Activated CD4-positive, alpha-beta T cell treated with anti-CD3 and anti-CD28 coated beads for 1 hour (primary cell): ENCODE data around the gene DEGS2.

Experiments
- DNase-seq: peaks from one replicate; pipeline ENCODE4 v3.0.0-alpha.2; 2020

DEGS2 gene

DNA sequence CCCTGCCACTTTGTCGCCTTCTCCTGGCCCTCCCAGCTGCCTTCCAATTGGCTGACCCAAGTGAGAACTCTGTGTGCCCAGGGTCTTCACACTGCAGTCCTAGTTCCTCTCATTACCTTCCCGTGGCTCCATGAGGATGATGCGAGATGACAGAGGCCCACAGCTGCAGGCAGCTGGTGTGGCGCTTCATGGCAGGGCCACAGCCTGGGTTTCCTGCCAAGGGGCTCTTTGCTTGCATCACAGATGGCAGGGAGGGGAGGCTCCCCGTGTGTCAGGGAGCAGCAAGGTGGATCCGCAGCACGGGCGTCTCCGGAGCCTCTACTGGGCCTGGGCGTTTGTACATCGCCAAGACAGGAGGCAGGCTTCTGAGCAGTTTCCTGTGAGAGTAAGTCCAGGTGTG lies 28.9 kb downstream of the DEGS2 start:
- no peak for DNase-seq

DNA sequence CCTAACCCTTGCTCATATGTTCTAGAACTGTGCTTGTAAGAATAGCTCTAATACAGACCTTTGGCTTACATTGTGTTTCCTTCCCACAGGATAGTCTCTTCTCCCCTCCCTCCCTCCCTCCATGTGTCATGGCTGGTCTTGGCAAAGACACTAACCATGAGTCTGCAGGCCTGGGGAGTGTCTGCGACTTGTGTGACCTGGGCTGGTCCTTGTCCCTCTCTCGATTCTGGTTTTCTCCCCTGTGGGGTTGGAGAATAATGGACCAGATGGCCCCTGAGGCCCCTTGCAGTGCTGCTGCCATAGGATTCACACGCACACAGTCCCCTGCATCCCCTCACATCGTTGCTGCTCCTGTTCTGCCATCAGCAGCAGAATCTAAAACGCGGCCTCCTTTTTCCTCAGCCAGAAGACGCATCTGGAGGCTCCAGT lies 30.3 kb downstream of the DEGS2 start:
- DNase-seq: no peak

DNA sequence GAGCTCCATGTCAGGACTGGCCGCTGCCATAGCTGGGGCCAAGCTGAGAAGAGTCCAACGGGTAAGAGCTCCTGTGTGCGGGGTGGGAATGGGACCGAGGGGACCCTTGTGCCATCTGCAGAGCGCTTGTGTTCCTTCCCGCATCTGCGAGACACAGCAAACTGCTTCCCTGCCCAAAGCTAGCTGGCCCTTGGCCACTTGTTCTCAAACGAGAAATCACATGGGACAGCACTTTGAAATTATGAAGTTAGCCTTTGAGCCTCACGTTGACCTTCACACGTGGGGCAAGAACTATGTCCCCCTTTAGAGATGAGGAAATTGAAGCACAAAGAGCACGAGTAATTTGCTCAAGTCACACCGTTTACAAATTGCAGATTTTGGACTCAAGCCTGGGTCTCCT lies 30.8 kb downstream of the DEGS2 start:
- DNase-seq: no peak

DNA sequence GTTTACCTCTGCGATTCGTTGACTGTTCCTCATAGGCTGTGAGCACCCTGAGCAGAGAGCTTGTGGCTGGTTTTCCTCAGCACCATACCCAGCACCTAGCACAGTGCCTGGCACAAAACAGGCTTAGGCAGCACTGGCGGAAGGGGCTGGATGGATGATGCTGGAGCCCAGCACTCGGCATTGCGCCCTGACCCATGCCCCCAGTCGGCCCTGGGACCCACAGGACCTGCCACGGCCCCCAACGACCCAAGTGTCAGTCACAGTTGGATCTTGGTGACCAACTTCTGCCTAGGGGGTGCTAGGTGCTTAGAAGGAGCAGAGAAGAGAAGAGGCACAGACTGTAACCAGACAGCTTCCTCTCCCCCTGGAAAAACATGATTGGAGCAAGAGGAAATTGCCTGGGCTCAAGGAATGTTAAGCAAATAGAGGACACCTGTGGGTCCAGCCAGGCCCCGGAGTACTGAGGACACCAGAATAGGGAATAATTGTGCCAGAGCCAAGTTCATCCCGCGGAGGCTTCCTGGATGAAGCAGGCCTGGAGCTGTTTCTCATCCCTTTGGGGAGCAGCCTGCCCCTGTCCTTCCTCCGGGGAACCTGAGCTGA lies 31.5 kb downstream of the DEGS2 start:
- DNase-seq: no peak

DNA sequence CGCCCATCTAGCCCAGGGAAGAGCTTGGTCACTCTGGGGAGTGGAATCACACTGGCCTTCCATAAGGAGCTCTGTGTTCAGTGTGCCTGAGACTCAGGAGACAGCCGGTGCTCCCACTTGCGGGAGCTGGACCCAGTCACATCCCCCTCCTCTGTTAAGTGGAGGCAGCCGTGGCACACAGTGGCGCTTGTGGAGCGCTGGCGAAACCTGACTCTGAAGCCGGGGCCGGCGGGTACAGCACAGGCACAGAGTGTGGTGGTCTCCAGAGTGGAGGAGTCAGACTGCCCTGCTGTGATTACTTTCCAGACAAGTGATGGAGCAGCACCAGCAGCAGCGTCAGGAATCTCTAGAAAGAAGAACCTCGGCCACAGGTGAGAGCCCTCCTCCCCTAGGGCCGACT lies 33.0 kb downstream of the DEGS2 start:
- DNase-seq: no peak

DNA sequence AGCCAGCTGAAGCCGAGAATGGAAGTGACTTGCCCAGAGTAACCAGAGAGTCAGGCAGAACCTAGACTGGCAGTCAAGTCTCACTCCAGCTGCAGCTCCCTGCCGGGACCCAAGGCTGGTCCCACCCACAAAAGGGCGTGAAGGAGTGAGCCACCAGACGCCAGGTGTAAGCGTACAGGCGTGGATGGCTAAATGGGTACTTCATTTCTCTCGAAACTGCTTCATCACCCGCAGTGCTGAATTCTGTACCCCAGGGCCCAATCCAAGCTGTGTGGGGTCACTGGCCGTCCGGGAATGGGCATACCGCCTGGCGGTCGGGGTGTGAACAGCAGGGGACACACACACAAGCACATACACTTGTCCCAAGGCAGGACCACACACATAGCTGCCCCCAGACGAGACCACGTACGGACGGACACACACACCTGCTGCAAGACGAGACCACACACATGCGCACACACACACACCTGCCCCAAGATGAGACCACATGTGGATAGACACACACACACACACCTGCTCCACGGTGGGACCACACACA lies 34.8 kb downstream of the DEGS2 start:
- no peak for DNase-seq

DNA sequence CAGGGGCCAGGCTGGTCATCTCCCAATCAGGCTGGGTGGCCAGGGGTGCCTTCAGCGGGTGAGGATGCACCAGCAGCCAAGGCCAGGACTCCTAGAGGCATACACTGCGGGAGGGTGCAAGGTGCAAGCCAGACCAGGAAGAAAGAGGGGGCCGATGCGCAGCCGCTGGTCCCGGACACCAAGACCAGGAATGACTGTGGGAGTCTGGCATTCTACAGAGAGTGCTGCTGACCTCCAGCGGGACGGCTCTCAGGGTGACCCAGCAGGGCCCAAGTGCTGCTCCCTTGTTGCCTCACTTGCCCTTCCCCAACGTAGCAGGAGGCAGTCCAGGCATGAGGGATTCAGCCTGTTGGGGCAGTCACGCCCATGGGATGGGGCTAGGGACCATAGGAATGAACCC lies 35.8 kb downstream of the DEGS2 start:
- no peak for DNase-seq

DNA sequence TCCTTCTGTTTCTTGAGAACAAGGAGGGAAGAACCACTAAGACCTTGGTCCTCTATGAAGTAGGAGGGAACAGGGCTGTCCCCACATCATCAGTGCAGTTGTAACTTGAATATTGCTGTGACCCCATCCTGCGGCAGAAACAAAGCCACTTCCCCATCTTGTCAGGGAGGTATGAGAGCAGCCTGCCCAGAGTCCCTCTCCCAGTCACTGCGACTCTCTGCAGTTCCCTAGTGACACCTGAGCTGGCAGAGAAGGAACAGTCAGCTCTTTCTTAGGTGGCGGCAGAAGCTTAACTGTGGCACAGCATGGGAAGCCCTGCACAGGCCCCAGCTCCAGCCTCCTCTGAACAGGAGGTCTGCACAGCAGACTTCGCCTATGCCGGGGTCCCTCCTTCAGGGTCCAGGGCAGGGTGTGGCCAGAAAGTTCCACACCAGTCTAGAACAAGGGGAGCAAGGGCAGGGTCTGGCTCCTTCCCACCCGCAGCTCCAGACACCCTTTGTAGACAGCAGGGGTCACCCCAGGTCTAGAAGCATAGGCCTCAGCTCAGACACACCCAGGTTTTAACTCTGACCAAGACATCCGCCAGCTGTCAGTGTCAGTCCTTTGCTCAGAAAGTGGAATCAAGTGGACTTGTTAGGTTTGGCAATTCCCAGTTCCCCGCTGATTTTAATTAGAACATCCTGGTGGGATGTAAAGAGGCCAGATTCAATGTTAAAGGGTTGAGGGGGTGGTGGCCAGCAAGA lies 36.8 kb downstream of the DEGS2 start:
- DNase-seq: no peak

DNA sequence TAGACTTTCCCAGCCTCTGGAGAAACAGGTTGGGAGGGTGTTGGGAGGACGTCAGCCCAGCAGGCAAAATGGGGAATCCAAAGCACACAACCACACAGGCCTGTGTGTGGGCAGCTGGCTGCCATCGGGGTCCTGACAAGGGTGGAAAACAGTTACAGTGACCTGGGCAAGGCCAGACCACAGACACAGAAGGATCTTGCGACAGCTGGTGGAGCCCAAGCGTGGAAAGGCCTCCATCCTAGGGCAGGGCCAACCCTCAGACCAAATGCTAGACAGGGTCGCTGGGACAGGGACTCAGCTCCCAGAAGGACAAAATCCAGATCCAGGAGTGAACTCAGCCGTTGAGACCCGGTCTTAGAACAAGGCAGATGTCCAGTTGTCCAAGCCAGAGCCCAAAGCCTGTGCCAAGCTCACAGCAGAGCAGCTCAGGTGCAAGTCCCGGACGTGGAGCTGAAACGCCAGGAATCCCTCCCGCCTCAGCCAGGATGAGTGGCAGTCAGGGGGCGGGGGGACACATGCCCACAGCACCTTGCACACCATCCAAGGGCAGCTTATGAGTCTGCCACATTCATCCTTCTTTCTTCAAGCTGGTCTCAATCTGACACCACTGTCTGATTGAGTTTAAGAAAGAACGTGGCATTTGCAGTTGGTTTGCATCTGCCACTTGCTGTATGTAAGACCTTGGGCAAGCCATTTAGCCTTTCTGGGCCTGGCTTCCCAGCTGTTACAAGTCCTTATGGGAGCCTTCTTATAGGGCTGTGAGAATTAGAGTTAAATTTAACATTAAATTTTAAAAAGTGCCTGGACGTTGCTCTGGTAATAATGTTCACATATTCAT lies 37.6 kb downstream of the DEGS2 start:
- DNase-seq: no peak

DNA sequence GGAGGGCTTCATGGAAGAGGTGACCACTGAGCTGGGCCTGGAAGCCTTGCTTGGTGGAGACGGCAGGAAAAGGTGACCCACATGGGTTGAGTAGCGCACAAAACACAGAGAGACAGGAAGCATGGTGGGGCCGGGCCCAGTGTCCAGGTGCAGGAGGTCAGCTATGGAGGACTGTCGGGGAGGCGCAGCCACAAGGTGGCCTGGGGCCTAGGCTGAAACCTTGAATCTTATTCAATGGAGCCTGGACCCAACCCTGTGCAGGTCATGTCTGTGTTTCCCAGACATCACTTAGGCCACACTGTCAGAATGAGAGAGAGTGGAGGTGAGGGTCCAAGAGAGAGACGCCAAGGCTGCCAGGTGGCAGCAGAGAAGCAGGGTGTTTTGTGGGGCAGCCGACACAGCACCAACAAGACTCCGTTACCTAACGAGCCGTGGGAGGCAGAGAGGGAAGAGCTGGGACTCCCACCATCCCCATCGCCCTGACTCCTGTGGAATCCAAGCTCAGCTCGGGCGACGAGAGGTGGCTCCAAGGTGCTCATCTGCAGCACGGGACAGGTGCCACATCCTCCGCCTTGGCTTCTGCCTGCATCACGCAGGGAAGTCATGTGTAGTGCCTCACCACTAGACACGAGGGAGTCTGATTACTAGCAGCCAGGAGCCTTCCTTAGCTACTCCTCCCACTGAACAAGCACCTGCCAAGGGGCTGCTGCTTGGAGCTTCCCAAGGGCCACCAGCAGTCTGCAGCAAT lies 38.7 kb downstream of the DEGS2 start:
- DNase-seq: no peak

DNA sequence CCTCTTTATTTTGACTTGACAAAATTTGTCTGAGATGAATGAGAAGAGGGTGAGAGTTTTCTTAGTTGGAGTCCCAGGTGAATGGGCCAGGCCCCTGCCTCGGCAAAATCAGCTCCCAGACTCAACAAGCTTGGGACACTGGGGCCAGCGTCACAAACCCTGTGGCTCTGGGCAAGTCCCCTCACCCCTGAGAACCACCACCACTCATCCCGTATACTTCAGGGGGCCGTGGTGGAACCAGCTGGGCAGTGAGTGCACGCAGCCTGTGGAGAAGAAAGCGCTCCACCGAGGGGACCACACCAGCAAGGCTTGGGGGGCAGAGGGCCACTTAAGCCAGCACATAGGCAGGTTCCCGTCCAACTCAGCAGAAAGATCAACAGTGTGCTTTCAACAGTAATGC lies 40.2 kb downstream of the DEGS2 start:
- no peak for DNase-seq

DNA sequence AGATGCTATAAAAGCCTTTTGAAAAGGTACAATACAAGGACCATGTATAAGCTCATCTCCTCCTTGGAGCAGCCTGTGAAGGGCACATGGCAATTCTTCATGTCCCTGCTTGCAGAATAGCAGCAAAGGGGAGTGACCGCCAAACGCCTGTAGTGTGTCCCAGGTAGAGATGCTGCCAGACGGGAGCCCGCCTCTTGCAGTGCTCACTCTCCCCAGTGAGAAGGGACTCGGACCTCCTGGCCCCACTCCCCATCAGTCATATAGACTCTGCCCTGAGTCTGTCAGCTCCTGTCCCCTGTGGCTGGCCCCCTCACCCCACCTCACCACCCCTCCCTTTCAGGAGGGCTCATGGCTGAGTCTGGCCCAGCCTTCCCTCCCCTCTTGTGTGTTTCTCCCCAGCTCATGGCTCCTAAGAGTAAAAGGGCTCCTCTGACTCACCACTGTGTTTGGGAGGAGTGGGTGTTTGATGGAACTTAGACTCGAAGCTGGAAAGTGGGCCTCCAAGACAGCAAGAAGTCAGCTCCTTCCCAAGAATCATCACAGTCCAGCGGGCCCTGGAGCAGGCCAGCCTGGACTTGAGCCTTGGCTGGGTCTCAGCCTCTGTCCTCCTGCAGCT lies 40.9 kb downstream of the DEGS2 start:
- DNase-seq: no peak

DNA sequence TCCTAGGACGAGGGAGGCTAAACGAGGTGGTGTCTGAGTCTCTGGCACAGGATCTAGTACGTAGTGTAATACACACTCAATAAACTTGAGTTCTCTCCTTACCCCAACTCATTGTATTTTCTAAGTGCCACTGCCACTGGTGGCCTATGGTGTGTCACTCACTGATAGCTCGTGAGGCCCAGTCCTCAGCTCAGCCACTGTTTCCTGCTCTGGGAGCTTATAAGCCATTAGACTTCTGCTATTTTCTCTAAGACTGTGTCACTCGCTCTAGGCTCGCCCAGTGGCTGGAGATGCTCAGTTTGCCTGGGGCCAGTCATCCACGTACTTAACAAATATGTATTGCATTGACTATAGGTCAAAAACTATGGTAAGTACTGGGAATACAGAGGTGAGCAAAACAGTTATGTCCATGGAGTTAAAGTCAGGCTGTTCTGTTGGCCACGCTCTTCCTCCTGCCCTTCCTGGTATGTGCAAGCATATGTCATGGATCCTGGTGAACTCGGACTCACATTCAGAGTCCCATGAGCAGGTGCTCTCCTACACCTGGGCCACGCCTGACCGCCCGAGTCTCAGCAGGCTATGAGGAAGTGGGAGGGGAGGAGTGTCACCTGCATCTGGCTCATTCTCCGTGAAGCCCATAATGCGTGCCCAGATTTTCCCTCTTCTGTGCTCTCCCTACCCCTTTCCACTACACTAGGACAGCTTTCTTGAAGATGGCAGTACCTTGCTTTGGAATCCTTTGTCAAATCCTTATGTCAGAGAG lies 41.6 kb downstream of the DEGS2 start:
- DNase-seq: no peak

DNA sequence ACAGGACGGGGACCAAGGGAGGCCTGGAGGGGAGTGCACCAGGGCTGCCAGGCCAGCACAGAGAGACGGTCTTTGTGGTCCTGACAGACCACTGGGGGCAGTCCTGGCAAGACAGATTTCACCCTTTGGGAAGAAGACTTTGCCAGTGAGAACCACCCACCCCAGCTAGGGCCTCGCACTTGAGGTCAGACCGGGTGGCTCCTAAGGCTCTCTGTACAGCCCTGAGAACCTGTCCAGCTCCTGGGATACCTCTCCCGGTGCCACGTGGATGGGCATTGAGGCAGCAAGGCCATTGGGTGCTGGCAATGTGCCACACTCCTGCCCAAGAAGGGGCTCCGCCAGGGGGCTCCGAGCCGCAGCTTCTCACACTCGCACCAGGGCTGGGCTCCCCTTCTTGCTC lies 42.4 kb downstream of the DEGS2 start:
- no peak for DNase-seq

DNA sequence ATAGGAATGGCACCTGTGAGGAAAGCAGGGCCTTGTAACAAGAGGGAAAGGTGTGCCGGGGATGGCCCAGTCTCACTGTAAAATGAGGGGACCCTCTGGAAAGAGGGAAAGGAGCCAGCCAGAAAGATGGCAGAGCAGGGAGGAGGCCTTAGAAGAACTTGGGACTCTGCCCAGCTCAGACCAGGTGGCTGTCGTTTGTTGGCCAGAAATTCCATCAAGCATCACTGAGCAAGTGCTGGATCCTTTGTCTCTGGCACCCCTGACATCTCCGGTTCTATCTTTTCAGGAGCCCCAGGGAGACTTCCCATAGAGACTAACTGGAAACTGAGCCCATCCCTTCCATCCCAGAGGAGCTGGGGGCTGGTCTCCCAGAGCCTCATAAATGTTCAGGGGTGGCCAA lies 43.3 kb downstream of the DEGS2 start:
- no peak for DNase-seq

DNA sequence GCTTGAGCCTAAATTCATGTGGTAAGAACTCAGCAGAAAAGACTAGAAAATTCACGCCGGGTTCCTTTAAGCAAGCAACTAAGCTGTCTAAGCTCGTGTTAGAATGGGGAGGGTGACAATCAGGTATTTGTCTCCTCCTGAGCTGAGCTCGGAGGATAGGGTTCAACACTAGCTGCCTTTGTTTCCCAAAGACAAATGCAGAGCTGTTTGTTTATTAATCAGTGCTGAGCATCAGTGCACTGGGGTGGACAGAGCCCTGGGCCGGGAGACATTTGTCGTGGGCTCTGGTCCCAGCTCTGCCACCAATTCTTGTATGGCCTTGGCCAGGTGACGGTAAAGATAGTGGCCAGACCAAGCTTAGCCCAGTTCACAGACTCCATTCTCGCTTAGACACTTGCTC lies 43.7 kb downstream of the DEGS2 start:
- DNase-seq: no peak

DNA sequence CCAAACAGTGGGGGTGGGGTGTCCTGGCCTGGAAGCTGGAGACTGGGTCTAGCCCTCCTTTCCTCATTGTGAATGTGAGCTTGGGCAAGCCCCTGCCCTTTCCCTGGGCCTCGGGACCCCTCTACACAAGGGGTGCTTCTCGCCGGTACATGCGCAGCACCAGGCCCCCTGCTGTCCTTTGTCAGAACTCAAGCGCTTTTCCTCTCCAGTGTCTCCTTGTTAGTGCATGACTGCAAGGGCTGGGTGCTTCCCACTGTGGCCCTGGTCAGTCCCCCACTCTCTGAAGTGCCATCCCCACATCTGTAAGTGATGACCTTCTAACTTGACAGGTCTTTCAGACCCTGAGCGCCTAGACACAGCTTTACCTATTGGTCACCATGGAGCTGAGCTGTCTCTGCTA lies 44.2 kb downstream of the DEGS2 start:
- no peak for DNase-seq

DNA sequence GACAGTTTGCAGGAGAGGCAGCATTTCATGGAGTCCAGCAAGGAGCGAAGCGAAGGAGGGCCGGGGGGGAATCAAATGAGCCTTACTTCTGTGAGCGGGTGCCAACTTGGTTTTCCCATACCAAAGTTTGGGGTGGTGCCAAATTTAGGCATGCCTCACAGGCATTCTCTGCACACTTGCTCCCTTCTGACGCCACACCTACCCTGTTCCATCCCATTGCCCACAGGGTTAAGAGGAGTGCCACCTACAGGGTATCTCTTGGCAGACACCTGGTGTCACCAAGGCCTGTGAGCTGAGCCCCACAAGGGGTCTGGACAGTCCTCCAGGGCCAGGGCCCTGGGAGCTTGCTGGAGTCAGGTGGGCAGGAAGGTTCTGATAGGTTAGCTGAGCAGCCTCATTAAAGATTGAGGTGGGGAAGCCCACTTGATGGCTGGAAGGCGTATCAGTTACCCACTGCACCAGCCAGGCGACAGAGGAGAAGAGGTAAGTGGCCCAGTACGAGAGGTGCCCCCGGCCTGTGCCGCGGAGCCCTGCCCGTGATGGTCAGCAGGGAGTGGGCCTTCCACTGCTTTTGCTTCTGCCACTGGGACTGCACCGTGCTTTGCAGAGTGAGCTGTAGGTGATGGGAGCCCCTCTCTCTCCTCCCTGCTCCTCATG lies 45.2 kb downstream of the DEGS2 start:
- no peak for DNase-seq

DNA sequence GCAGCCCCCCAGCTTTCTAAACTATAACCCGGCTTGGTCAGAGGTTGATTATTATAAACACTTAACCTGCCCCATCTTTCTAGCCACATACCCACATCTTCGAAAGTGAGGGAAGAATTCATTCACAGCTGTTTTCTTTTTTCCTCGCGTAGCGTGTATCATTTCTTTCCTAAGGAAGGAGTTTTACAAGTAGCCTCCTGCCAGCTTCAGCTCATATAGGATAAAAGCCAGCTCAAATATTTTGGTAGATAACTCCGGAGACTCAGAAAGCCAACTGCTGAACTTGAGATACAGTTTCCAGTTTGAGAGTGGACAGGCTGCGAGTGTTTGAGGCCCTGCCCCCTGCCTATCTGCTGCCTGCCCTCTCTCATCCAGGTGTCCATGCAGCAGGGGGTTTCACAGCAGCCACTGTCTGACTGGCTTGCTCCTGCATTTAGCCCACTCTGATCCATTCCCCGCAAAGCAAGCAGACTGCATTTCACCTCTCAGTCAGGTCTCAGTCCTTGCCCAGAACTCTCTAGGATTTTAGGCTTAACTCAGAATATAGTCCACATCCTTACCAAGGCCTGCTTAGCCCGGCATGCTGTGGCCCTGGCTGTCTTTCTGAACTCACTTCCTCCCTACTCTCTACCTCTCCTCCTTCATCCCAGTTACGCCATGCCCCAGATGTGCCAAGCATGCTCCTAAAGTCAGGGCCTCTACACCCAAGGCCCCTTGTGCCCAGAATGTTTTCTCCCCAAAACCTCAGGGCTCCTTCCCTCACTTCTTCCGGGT lies 47.3 kb downstream of the DEGS2 start:
- no peak for DNase-seq

DNA sequence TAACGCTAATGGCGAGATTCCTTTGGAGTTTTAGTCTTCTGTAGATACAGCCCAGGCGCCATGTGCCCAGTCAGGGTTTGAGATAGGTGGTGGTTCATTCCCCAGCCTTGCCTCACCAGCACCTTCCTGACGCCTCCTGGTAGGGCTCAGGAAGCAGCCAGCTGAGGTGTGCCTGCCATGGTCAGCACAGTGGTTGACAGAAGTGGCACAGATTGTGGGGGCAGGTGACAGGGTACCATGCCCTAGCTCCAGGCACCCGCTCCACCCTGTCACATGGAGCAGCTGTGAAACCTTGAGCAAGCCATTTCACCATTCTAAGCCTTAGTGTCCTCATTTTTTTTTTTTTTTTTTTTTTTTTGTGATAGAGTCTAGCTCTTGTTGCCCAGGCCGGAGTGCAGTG lies 48.6 kb downstream of the DEGS2 start:
- DNase-seq: no peak

DNA sequence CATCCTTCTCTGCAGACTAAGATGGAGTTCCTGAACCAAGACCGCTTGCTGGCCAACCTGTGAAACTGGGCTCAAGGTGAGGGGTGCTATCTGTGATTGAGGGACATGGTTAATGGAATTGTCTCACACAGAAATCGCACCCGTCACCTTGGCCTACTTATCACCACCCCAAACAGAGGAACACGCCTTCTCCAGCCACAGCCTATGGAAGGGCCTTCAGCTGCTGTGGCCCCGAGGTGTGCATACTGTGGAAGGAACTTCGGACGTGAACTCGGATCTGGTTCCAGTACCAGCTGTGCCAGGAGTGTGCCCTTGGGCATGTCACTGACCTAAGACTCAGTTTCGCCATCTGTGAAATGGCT lies 49.9 kb downstream of the DEGS2 start:
- DNase-seq: no peak
